ENCODE data around the gene KLHL21.

GRCh38 chr1:6572653-6573383 lies 29.9 kb downstream of the KLHL21 start:
- TF ChIP-seq CTCF (conservative IDR thresholded peaks at IDR 0.05 in 1 of 2, IDR thresholded peaks at IDR 0.05 in 1 of 2; ENCODE audit: extremely low read depth in 1 of 2, insufficient read depth in 1 of 2, low read depth in 1 of 2, low read length in 2 of 2) (no peak), EZH2 (IDR thresholded peaks at IDR 0.05; ENCODE audit: borderline replicate concordance, low read length) (no peak)
